Retinal pigment epithelial cell (primary cell): Measurements from ENCODE around the gene PPARD.

ENCODE experiments used
- DNase-seq: peaks from one replicate; pipeline ENCODE4 v3.0.0-alpha.2; 2010; ENCODE audit warnings: low read depth
- H3K4me3 ChIP-seq: 2 replicates; pipeline ENCODE4 v1.5.1; 2011; ENCODE audit warnings: mild to moderate bottlenecking, low read length, control low read depth, moderate library complexity
- CTCF ChIP-seq: conservative IDR thresholded peaks from 2 replicates; pipeline ENCODE4 v1.5.1; 2011; ENCODE audit warnings: low read depth, low read length, control low read depth, inconsistent platforms

Gene PPARD

DNA sequence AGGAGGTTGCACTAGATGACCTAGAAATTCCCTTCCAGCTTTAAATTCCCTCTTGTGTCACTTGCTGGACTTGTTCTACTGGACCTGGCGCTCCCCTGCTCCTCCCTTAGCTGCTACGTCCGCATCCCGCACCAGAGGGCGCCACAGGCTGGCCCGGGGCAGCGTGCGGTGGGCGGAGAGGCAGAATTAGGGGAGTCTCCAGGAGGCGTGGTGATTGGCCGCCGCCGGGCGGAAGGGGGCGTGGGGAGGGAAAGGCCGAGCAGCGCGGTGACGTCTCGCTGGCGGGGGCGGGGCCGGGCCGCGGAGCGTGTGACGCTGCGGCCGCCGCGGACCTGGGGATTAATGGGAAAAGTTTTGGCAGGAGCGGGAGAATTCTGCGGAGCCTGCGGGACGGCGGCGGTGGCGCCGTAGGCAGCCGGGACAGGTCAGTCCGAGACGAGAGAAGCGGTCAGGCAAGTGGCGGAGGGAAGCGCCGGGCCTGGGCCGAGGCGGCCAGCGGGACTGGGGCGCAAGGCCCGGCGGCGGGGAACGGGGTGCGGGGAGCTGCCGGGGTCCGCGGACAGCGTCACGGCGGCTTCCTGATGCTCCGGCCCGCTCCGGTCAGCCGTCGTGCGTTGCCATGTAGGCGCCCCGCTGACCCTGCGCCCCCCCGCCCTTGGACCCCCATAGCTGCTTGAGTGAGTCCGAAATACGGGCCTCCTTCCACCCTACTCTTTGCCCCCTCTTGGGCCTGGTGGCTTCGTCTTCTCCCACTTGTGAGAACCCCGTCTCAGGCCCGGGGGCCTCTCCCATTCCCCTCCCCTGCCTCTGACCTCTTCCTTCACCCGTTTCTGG is at the start of gene PPARD:
Gene PPARD, plus strand, starts transcription at position 301 of the 834 bp plus-strand sequence. CDS start 68,530 bp downstream, outside the sequence.
- H3K4me3 ChIP-seq, result peak within 1 kb of the TSS; percentile 91
- DNase-seq, result peak; percentile 64
- TF ChIP-seq CTCF, result peak; percentile 97

DNA sequence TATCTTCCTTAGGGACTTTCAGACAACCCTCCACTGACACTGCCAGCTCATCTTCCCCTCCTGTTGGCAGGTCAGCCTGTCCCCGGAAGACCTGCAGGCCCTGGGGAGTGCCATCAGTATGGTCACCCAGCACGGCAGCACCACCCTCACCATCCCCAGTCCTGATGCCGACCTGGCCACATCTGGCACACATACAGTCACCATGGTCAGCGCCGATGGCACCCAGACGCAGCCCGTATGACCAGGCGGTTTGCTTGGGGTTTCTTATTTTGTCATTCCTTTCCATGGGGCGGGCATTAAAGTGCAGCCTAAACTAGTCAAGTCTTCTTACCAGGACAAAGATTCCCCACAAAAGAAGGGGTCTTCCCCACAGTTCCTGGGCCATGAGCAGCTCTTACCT is 48.7 kb upstream of the PPARD start:
- H3K4me3 ChIP-seq, result no peak overlapping the region
- DNase-seq, result no peak
- no peak for TF ChIP-seq CTCF

DNA sequence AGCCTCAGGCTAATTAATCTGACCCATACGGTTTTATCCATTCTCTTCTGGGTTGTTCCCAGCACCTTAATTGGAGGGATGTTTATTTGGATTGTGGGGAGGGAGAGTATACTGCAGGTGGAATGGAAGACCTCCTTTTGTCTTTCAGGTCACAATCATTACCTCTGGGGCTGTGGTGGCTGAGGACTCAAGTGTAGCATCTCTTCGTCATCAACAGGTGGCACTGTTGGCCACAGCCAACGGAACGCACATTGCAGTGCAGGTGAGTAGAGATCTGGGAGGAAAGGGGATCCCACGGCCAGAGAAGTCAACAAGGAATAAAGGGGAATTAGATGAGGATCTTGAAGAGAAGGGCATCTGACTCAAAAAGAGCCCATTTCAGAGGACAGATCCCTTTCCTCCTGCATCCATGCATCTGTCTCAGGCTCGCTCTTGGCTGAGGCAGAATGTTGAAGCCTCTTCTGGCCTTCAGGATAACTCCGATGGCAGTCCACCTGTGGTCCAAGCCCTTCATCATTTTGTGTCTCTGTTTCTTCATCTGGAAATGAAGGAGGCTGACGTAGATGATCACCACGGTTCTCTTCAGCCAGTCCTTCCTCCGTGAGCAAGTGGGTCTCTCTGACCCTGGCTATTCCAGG is 47.9 kb upstream of the PPARD start:
- H3K4me3 ChIP-seq, result no peak overlapping the region
- TF ChIP-seq CTCF, result peak; percentile 85
- DNase-seq, result no peak

DNA sequence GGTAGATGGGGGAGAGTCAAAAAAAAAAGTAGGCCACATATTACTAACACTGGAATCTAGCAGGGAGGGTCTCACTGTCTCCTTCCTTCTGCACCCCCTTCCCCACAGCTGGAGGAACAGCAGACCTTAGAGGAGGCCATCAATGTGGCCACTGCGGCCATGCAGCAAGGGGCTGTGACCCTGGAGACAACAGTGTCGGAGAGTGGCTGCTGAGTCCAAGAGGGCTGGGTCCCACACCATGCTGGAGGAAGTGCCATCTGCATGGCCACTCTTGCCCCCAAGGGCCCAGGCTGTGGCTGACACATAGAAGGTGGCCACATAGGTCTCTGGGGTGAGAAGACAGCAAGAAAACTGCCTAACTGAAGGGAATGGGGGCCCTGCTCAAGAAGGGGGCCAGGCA is 47.3 kb upstream of the PPARD start:
- no peak for DNase-seq
- H3K4me3 ChIP-seq, result no peak overlapping the region
- no peak for TF ChIP-seq CTCF

DNA sequence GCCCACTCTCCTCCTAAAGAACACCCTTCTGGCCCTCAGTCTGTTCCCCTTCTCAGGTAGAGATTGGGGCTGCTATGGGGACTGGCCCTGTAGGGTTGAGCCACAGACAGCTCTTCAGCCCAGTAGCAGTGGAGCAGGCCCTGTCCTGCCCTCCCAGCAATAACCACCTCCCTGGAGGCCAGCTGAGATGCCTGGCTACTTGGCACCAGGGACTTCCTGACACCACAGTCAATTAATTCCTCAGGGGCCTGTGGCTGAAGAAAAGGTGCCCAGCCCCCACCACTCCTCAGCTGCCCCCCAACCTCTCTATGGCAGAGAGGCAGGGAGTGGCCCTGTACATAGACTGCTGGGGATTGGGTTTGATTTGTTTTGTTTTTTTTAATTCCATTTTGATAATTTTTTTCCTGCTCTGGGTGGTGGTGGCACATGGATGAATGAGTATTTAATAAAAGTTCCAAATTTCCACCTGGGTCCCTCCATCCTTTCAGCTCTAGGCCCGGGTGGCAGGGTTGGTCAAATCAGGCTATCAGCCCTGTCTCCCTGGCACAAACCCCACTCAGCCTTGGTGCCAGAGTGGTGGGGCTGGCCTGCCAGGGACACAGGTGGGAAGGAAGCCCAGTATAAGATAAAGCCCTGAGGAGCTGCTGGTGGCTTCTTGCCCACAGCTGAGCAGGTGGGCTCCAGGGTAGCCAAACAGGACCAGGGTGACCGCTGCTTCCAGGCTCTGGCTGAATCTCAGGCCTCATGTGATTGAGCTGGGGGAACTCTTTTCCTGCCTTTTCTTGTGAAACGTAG is 46.6 kb upstream of the PPARD start:
- H3K4me3 ChIP-seq, result no peak overlapping the region
- no peak for TF ChIP-seq CTCF

DNA sequence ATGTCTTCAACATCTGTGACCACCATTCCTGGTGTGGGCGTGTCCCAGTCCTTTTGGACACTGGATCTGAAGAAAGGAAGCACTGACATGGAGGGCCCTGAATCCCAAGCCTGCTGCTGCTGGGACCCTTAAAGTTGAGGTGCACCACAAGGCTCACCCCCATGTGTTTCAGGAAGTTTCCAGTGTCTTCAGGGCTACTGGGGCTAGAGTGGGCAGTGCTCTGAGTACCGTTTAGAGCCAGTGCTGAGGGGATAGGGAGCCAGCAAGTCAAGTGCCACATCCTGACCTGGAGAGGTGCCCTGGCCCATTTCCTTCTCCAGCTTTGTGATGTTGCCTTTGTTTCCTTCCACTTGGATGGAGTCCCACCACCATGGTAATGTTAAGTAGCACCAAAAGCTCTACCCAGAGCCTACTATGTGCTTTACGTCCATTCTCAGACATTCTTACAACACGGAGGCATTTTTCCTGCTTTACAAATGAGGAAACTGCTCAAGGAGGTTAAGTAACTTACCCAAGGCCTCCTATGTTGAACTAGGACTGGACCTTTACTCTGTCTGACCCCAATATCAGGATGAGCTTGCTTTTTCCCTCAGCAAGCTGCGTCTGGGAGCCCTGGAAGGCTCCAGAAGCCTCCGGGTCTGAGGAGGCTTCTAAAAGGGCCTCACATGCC is 45.3 kb upstream of the PPARD start:
- H3K4me3 ChIP-seq, result no peak overlapping the region
- TF ChIP-seq CTCF, result no peak
- DNase-seq, result no peak

More for the DNA sequence above, 46.6 kb upstream of the PPARD start:
- DNase-seq, result peak; percentile 14
